ENCODE data around the gene INSYN2B.

- TF ChIP-seq, protein P1, sequence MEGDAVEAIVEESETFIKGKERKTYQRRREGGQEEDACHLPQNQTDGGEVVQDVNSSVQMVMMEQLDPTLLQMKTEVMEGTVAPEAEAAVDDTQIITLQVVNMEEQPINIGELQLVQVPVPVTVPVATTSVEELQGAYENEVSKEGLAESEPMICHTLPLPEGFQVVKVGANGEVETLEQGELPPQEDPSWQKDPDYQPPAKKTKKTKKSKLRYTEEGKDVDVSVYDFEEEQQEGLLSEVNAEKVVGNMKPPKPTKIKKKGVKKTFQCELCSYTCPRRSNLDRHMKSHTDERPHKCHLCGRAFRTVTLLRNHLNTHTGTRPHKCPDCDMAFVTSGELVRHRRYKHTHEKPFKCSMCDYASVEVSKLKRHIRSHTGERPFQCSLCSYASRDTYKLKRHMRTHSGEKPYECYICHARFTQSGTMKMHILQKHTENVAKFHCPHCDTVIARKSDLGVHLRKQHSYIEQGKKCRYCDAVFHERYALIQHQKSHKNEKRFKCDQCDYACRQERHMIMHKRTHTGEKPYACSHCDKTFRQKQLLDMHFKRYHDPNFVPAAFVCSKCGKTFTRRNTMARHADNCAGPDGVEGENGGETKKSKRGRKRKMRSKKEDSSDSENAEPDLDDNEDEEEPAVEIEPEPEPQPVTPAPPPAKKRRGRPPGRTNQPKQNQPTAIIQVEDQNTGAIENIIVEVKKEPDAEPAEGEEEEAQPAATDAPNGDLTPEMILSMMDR (IDR thresholded peaks at IDR 0.05): no peak
- TF ChIP-seq POLR2A (IDR thresholded peaks at IDR 0.05): no peak
These were observed 36.2 kb downstream of the INSYN2B start for GRCh38 chr5:169944115-169944514.

Measured in heart left ventricle (tissue), 13 donors.